AML-193 (cell line): ENCODE data around the gene RNF150.
"Not testable (repeated sequence)": the region's sequence is repeated elsewhere in the genome, so short reads cannot be mapped to it uniquely, and the experiment has no call there.

Experiments used
- DNase-seq, 2 experiments: peaks; one replicate each; lab custom pipeline; 2025; lab: John Stamatoyannopoulos, UW

Gene RNF150

DNA sequence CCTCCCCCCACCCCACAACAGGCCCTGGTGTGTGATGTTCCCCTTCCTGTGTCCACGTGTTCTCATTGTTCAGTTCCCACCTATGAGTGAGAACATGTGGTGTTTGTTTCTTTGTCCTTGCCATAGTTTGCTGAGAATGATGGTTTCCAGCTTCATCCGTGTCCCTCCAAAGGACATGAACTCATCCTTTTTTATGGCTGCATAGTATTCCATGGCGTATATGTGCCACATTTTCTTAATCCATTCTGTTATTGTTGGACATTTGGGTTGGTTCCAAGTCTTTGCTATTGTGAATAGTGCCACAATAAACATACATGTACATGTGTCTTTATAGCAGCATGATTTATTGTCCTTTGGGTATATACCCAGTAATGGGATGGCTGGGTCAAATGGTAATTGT is 312.7 kb downstream of the RNF150 start:
- not testable (repeated sequence) for DNase-seq

- DNase-seq: no peak
These were observed 313.7 kb downstream of the RNF150 start for GRCh38 chr4:140819610-140820009.

- no peak for DNase-seq
These were observed 314.8 kb downstream of the RNF150 start for GRCh38 chr4:140818433-140818832.

DNA sequence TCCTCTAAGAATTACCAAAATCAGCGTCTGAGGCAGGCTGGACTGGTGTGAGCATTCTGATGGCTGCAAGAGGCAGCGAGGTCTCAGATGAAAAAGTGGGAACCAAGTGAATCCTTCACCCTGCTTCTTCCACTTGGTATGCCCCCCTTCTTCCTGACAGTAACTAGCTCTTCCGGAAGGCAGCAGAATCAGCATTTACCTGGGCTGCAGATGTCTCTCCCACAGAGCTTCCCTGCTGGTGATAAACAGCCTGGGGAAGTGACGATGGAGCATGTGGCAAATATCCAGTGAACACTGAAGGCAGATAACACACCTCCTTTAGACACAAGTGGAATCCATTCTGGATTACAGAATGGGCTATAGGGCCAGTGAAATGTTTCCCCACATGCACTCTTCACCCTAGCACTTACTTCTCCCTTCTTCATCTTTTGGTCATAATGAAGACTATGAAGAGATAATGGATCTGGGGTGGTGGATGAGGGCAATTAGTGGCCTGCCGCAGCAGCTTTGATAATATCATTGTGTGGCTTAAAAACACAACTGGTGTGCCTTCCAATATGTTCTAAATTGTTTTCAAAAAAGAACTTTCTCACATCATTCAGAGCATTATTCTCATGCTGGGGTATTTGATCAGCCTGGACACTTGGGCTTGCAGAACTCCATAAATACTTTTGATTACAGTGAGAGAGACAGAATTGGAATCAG is 316.3 kb downstream of the RNF150 start:
- no peak for DNase-seq

DNA sequence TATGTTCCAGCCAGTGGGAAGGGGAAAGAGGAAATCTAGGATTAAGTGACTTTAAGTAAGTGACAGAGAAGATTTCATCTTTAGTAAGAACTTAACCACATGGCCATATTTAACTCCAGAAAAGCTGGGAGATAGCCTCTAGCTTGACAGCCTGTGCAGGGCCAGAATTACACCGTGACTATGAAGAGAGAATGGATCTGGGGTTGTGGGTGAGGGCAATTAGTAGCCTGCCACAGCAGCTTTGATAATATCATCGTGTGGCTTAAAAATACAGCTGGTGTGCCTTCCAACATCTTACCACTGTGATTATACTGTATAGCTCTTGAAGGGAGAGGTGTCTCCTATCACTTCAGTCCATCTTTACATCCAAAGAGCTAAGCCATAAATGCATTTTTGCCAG is 319.5 kb downstream of the RNF150 start:
- no peak for DNase-seq

DNA sequence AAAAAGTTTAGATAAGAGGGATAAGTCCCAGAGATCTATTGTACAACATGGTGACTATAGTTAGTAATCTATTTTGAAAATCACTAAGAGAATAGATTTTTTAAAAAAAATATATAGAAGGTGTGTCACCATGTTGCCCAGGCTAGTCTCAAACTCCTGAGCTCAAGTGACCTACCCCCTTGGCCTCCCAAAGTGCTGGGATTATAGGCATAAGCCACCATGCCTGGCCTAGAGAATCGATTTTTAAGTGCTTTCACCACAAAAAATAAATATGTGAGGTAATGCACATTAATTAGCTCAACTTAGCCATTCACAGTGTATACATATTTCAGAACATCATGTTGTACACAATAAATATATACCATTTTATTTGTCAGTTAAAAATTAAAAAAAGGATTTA is 320.4 kb downstream of the RNF150 start:
- no peak for DNase-seq

- DNase-seq: no peak
These were observed 321.8 kb downstream of the RNF150 start for GRCh38 chr4:140811429-140811828.

DNA sequence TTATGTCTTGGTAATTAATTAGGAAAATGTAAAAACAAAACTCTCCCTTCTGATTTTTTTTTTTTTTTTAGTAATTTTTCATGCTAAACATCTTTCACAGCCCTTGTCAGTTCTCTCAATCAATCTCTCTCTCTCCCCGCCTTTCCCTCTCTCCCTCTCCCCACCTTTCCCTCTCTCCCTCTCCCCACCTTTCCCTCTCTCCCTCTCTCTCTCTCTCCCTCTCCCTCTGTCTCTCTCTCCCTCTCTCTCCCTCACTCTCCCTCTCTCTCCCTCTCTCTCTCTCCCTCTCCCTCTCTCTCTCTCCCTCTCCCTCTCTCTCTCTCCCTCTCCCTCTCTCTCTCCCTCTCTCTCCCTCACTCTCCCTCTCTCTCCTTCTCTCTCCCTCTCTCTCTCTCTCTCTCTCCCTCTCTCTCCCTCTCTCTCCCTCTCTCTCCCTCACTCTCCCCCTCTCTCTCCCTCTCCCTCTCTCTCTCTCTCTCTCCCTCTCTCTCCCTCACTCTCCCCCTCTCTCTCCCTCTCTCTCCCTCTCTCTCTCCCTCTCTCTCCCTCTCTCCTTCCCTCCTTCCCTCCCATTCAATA is 322.6 kb downstream of the RNF150 start:
- DNase-seq: not testable (repeated sequence)
